GM19043 (cell line): ENCODE measurements around the gene ZNF524.
A peak's percentile ranks its signal among the peaks of the same experiment; 100 is the strongest.
"Not testable (repeated sequence)": the region's sequence is repeated elsewhere in the genome, so short reads cannot be mapped to it uniquely, and the experiment has no call there.

ENCODE experiments used
- ATAC-seq: cut with Tn5 transposase; IDR thresholded peaks from one replicate; pipeline ENCODE4 v1.9.1; 2021; ENCODE audit warnings: low read depth; ENCODE audit not compliant: unreplicated experiment

Gene ZNF524, protein sequence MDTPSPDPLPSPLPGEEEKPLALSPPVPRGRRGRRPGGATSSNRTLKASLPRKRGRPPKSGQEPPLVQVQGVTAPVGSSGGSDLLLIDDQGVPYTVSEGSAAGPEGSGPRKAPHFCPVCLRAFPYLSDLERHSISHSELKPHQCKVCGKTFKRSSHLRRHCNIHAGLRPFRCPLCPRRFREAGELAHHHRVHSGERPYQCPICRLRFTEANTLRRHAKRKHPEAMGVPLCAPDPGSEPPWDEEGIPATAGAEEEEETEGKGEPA

DNA sequence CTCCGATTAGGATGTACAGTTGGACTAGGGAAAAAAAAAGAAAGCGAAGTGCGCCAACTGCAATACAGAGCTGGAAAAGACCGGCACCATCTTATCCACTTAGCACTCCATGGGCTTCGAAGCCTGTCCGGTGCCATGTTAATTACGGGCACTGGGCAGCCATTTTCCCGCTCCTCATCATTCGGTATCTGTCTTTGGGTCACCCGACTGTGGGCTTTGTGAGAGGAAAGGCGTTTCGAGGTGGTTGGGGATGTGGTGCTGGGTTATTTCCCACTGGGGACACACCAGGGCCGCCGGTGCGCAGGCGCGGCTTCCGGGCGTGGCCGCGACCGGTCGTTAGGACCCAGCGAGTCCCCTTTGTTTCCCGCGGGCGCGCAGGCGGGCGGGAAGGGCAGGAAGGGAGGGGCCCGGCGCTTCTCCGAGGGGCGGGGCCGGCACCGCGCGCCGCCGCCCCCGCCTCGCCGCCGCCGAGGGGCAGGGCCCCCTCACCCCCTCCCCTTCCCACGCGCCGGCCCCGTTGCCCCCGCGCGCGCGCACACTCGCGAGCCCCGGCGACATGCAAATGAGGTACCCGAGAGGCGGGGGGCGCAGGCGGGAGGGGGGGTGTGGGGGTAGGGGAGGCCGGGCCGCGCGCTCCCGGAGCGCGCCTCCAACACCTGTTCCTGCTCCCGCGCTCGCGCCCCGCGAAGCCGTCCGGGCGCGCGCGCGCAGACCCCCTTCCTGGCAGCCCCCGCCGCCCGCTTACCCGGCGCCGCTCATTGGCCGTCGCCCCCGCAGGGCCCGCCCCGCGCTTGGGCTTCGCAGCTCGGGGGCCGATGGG is at the start of gene ZNF524:
Gene ZNF524, plus strand, starts transcription at position 447 of the 820 bp plus-strand sequence. CDS start 1,825 bp downstream, outside the sequence.
- ATAC-seq, result peak; percentile 32

DNA sequence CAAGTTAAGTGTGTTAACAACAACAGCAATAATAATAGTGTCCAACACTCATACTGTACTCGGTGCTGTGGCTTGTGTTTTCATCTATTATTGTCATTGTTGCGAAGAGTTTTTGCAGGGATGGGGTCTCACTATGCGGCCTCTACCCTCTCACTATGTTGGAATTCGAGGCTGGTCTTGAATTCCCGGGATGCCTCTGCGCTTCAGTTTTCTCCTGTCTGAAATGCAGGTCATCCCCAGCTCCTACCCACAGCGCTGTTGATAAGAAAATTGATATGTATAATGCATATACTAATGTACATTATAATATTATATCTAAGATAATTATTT is 49.8 kb upstream of the ZNF524 start:
- ATAC-seq, result no peak

DNA sequence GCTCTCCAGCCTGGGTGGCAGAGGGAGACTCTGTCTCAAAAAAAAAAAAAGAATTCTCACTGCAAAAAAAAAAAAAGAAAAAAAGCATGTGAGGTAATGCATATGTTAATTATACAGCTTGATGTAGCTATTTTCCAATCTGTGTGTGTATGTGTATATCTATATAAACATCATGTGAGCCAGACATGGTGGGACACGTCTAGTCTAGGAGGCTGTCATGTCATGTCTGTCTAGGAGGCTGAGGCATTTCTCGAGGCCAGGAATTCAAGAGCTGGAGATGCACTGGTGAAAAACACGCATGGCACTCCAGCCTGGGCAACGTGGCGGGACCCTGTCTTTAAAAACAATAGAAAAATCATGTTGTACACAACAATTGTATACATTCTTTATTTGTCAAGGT is 47.9 kb upstream of the ZNF524 start:
- no peak for ATAC-seq

DNA sequence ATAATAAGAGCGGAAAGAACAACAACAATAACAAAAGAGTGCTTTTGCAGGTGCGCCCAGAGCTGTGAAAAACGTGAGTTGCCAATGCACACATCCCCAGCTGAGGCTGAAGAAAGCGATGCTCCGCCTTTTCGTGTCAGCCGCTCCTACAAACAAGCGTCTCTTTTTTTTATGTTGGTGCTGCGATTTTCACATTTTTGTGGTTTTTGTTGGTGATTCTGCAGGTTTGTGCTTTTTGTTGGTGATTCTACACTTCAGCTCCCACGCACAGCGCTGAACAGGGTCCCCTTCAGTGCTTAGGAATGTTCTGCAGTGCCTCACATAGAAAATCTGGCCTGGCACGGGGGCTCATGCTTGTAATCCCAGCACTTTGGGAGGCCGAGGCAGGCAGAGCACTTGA is 47.5 kb upstream of the ZNF524 start:
- ATAC-seq, result no peak

DNA sequence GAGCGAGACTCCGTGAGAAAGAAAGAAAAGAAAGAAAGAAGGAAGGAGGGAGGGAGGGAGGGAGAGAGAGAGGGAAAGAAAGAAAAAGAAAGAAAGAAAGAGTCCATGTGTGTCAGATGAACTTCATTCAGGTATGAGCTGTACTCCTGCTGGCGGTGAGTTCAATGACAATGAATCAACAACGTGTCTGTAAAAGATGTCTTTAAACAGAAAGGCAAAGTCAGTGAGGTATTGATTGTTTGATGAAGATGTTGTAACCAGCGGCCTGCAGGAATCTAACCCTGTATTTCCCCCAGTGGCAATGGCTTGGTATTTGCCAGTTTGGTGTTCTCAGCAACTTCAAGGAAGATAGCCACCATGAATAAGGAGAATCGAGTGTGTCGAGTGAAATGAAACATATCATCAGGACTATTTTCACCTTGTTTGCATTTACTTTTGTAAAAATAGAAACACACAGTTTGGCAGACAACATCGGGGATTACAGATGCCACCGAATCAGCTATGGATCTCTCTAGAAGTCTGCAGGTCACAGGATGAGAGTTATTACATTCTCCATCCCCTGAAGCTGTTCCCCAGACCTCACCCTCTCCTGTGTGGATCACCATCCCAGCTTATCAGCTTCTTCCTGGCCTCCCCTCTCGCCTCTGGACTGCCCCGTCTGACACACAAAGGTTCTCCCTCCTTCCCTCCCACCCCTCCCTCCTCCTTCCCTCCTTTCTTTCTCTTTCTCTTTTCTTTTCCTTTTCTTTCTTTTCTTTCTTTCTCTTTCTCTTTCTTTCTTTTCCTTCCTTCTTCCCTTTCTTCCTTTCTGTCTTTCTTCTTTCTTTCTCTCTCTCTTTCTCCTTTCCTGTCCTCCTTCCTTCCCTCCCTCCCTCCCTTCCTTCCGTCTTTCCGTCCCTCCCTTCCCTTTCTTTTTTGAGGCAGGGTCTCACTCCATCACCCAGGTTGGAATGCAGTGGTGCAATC is 46.6 kb upstream of the ZNF524 start:
- no peak for ATAC-seq

DNA sequence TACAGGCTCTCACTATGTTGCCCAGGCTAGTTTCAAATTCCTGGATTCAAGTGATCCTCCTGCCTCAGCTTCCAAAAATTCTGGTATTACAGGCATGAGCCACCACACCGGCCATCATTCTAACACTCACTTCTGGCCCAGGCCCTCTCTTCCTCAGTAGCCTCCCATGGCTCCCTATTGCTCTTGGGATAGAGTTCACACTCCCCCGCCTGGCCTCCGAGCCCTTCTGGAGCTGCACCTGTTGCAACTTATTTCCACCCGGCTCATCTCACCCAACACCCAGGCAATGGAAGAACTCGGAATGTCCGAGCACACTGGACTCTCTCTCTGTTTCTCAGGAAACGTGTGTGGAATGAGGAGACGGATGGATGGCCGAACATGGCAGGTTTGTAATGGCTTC is 45.8 kb upstream of the ZNF524 start:
- ATAC-seq, result no peak

DNA sequence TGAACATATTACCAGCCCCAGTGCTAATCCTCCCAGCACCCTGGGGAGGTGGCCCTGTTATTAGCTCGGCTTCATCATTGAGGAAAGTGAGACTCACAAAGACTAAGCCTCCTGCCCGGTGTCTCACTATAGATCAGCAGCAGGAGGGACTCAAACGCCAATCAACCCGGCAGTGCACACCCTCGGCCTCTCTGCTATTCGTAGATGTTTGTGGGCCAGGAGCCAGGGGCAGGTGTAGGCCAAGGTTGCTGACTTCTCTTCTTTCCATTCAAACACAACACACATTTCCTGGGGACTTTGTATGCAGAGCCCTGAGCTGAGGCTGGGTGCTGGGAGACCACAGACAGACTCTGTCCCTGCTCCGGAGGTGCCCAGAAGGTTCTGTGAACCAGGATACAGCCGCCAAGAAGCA is 45.3 kb upstream of the ZNF524 start:
- no peak for ATAC-seq

DNA sequence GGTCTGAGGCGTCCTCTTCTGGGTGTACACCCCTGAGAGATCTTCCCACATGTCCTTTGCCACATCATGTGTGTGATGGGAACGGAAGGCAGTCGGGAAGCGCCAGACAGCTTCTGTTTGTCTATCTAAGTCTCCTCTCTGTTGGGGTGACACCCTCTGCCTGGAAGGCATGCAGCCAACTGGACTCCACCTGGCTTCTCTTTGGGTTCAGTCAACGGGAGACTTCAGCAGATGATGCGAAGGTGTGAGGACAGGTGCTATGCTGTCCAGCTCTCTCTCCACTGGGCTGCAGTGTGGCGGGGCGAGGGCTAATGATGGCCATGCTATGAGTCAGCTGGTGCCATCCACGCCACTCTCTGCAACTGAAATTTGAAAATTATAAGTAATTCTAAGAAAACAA is 40.4 kb upstream of the ZNF524 start:
- no peak for ATAC-seq

DNA sequence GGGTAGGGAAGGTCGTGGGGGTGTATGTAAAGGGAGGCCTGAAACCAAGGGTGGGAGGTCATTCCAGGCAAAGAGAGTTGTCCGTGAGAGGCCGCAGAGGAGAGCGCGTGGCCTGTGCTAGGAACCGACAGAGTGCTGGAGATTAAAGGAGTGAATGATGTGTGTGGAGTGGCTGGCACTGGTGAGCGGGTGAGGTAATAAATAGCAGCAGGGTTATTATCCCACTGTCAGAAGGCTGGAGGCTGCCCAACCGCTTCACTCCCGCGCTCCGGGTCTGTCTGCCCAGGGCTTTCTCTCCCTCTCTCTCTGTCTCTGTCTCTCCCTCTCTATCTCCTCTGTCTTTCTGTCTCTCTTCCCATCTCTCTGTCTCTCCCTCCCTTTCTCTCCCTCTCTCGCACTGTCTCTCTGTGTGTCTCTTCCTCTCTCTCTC is 36.8 kb upstream of the ZNF524 start:
- ATAC-seq, result no peak

DNA sequence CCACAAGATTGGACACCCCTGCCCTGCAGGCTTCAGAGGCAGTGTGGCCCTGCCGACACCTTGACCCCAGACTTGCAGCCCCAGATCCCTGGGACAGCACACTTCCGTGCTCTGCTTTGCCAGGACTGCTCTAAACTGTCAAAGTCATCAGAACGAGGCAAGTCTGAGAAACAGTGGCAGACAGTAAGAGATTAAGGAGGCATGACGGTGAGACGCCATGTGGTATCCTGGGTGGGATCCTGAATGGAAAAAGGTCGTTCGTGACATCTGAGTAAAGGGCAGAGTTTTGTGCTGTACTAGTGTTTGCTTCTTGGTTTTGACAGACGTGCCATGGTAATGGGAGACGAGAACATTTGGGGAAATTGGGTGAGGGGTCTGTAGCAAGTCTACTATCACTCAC is 33.3 kb upstream of the ZNF524 start:
- ATAC-seq, result no peak

DNA sequence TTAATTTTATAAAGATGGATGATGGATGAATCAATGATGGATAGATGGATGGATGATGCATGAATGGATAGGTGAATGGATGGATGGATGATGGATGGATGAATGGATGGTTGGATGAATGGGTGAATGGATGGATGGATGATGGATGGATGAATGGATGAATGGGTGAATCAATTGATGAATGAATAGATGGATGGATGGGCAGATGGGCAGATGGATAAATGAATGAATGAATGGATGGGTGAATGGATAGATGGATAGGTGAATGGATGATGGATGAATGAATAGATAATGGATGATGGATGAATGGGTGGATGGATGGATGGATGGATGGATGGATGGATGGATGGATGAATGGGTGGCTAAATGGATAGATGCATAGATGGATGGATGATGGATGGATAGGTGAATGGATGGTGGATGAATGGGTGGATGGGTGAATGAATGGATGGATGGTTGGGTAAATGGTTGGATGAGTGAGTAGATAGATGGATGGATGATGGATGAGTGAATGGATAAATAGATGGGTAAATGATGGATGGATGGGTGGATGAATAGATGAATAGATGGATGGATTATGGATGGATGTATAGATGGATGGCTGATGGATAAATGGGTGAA is 32.3 kb upstream of the ZNF524 start:
- ATAC-seq, result no peak

DNA sequence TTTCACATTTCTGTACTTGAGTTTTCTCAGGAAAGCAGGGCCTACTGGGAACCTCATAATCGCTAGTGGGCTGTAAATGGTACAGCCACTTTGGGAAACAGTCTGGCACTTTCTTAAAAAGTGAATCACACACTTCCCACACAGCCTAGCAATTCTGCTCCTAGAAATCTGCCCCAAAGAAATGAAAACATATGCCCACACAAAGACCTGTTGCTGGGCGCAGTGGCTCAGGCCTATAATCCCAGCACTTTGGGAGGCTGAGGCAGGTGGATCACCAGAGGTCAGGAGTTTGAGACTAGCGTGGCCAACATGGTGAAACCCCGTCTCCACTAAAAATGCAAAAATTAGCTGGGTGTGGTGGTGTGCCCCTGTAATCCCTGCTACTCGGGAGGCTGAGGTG is 30.6 kb upstream of the ZNF524 start:
- ATAC-seq, result not testable (repeated sequence)

DNA sequence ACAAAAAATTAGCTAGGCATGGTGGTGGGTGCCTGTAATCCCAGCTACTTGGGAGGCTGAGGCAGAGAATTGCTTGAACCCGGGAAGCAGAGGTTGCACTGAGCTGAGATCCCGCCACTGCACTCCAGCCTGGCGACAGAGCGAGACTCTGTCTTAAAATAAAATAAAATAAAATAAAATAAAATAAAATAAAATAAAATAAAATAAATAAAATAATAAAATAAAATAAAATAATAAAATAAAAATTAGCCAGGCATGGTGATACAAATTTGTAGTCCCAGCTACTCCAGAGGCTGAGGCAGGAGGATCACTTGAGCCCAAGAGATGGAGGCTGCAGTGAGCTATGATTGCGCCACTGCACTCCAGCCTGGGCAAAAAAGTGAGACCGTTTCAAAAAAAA is 26.2 kb upstream of the ZNF524 start:
- ATAC-seq, result not testable (repeated sequence)

DNA sequence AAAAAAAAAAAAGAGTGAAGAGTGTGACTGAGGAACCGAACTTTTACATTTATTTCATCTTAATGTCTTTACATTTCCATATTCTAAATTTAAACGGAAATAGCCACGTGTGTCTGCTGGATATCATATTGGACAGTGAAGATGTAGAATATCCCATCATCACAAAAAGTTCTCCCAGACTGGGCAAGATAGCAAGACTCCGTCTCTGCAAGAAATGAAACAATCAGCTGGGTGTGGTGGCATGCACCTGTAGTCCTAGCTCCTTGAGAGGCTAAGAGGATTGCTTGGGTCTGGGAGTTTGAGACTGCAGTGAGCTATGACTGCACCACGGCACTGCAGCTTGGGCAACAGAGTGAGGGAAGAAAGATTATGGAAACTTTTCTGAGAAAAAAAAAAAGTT is 23.3 kb upstream of the ZNF524 start:
- ATAC-seq, result no peak

DNA sequence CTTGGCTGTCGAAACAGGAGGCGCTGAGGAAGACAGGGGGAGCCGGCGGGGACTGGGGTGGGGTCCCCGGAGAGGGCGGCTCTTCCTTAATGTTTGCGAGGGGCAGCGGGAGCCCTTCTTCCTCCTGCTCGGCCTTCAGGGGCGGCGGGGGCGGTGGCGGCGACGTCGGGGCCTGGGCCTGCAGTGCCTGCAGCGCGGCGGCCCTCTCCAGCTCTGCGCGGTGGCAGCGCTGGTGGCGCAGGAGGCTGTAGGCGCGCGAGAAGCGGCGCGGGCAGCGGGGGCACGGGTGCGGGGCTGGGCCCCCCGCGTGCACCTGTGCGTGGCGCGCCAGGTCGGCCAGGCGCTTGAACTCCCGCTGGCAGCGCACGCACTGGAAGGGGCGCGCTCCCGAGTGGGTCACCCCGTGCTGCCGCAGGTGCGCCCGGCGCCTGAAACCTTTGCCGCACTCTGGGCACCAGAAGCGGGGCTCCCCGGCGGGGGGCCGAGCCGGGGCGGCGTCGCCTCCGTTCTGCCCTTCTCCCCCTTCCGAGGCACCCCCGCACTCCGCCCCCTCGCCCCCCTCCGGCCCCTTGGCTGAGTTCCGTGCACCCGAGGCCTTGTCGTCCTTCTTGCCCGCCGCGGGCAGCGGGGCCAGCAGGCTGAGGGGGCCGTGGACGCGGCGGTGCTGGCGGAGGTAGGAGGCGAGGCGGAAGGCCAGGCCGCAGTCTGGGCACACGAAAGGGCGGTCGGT is 21.9 kb upstream of the ZNF524 start:
- no peak for ATAC-seq

DNA sequence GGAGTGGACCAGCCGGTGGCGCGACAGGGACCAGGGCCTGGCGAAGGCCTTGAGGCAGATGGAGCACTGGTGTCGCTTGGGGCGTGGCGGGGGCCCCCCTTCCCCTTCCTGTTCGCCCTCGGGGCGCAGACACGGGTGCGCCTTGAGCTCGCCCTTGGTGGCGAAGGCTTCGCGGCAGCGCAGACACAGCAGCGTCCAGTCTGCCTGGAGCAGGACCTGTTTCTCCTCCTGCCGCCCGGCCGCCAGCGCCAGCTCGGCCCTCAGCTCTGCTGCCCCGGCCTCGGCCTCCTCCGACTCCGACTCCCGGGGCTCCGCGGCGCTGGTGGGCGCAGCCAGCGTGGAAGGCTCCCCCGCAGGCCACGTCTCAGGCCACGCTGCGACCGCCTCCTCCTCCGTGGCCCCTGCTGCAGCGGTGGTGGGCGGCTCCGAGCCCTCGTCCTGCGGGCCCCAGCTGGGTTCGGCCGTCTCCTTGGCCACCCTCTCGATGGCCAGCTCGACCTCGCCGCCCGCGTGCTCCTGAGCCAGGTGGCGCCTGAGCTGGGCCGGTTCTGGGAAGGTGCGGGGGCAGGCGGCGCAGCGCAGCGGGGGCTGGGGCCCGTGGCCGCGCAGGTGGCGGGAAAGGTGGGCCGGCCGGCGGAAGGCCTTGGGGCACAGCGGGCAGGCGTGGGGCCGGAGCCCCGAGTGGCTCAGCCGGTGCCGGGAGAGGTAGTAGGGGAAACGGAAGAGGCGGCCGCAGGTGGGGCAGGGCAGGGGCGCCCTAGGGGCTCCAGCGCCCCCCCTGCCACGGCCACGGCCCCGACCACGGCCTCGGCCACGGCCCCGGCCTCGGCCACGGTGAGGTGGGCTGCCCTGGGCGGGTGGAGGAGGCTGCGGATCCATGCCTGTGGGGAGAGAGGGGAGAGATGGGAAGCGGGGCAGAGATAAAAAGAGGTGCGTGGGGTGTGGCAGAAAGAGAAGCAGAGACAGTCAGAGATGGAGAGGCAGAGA is 21.0 kb upstream of the ZNF524 start:
- no peak for ATAC-seq

DNA sequence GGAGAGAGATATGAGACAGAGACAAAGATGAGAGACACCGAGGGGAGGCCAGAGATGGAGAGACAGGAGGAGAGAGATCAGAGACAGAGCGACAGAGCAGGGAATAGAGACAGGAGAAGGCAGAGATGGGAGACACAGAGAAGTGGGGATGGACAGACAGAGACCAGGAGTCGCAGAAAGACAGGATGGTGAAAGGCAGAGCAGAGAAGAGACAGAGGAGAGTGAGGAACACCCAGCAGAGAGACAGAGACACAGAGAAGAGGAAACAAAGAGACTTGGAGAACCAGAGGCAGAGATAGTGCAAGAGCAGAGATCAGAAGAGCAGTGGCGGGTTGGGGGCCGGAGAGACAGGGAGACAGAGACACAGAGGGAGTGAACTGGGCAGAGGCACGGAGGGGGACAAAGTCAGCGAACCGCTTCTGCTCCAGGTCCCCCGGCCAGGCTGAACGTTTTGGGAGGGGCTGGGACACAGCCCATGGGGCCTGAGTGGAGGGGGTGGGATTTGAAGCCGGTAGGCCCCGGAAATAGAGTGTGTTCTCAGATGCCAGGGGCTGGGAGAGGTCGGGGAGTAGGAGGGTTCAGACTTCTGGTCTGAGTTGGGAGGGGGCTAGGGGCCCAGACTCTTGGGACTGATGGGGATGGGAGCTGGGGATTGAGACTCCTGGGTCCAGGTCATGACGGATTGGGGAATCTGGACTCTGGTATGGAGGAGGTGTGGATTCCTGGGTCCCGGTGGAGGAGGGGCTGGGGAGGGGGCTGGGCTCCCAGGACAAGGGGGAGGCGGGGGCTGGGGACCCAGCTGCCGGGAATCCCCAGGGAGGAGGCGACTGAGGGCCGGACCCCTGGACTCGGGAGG is 20.1 kb upstream of the ZNF524 start:
- no peak for ATAC-seq

DNA sequence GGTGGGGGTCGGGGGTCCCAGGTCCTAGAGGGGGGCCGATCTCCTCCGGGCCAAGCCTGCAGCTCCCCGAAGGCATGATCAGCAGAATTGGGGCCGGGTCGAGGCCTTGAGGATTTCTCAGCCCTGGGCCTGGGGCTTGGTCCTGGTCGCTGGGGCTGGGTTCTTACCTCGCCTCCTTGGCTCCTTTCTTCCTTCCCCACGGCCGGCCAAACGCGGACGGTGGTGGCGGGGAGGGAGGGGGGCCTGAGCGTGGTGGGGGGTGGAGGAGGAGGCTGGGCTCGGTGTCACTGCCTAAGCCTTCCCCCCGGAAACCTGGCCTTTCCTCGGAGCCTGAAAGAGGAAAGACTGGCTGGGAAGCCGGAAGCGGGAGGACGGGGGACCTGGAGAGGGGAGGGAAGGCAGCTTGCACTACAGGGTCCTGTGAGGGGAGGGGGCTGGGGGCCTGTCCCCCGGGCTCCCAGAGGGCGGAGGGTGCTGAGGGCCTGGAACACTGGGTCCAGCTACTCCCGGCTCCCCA is 19.4 kb upstream of the ZNF524 start, which contains the start of gene ZNF579:
Gene ZNF579, minus strand, starts transcription at position 221 of the 517 bp plus-strand sequence. CDS start 1,209 bp downstream, outside the sequence.
- ATAC-seq, result no peak
